Esophagus muscularis mucosa (tissue), 4 donors: ENCODE results near the gene PHC3.

ENCODE experiments used
- EP300 ChIP-seq: sonication (generic); formaldehyde crosslinking; IDR thresholded peaks from one replicate; pipeline ENCODE4 v1.6.1; 2017; ENCODE audit warnings: antibody characterized with exemption
- POLR2AphosphoS5 ChIP-seq, 2 donors: sonication (generic); formaldehyde crosslinking; IDR thresholded peaks; one replicate each; pipeline ENCODE4 v1.6.1; 2017; ENCODE audit warnings: antibody characterized with exemption in 2 of 2
- TF ChIP-seq, protein P1 (sequence below), 3 experiments: fragments of 200-600 bp in 2 of 3; fragments of 450-650 bp in 1 of 3; sonication (generic) in 2 of 3; IDR thresholded peaks; one replicate each; pipeline ENCODE4 v1.5.1; 2017 to 2019; ENCODE audit warnings: antibody characterized with exemption in 3 of 3, mild to moderate bottlenecking in 2 of 3, moderate library complexity in 1 of 3

DNA sequence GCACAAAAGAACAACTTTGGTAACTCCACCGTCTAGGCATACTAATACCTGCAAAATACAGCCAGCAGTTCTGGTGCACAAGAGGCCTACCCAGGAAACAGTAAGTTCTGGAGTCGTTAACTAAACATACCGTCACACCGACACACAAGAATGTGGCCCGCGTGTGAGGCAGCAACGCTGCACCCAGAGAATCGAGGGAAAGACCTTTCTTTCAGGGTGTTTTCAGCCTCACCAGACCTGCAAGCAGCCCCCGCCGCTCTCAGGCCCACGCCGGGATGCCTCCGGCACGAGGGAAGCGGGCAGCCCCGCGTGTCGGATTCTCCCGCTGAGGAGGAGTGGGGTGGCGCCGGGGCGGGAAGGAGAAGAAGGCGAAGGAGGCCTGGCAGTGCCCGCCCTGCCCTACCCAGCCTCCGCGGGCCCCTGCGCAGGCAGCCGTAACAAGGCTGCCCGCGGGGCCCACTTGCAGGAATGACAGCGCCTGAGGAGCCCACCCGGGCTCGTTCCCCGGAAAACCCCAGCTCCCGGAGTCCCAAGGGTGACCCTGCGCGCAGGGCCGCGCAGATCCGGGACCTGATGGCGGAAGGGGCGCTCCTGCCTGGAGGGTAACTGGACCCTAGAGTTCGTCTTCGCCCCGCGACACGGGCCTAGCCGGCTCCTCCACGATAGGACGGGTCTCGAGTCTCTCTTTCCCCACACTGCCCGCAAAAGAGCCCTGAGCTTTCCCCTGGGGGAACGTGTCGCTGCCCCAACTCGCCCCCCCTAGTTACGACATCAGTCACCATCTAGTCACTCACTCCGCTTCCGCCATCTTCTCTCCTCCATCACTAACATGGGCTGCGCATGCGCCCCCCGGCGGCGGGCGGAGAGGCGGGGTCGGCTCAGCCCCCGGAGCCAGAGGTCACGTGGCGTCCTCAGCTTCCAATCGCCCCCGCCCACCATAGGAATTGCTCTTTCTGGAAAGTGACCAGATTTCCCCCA lies at the start of gene PHC3:
- TF ChIP-seq EP300 (no peak), POLR2AphosphoS5 (IDR thresholded peaks at IDR 0.05) (peak; percentile 94)
- TF ChIP-seq, protein P1, sequence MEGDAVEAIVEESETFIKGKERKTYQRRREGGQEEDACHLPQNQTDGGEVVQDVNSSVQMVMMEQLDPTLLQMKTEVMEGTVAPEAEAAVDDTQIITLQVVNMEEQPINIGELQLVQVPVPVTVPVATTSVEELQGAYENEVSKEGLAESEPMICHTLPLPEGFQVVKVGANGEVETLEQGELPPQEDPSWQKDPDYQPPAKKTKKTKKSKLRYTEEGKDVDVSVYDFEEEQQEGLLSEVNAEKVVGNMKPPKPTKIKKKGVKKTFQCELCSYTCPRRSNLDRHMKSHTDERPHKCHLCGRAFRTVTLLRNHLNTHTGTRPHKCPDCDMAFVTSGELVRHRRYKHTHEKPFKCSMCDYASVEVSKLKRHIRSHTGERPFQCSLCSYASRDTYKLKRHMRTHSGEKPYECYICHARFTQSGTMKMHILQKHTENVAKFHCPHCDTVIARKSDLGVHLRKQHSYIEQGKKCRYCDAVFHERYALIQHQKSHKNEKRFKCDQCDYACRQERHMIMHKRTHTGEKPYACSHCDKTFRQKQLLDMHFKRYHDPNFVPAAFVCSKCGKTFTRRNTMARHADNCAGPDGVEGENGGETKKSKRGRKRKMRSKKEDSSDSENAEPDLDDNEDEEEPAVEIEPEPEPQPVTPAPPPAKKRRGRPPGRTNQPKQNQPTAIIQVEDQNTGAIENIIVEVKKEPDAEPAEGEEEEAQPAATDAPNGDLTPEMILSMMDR (IDR thresholded peaks at IDR 0.05): peak in 1 of 3 experiments; percentile 22
